ENCODE results near the gene IGSF3.
"Not testable (repeated sequence)": the region's sequence is repeated elsewhere in the genome, so short reads cannot be mapped to it uniquely, and the experiment has no call there.

DNA sequence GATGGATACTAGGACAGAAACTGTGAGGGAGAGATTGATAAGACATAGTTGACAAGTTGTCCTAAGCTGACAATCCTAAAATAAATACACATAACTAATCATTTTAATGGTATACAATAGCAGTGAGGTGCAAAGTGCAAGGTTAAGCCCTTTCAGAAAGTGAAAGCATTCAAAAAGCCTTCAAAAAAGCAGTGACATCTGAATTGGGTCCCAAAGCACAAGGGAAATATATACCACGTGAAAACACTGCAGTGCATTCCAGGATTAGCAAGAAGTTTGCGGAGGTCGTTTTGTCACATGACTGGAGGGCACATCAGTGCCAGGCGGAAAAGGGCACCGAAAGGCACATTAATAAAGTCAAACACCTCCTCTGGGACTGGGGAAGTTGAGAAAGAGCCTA is 42.4 kb downstream of the IGSF3 start:
- TF ChIP-seq, protein P1, sequence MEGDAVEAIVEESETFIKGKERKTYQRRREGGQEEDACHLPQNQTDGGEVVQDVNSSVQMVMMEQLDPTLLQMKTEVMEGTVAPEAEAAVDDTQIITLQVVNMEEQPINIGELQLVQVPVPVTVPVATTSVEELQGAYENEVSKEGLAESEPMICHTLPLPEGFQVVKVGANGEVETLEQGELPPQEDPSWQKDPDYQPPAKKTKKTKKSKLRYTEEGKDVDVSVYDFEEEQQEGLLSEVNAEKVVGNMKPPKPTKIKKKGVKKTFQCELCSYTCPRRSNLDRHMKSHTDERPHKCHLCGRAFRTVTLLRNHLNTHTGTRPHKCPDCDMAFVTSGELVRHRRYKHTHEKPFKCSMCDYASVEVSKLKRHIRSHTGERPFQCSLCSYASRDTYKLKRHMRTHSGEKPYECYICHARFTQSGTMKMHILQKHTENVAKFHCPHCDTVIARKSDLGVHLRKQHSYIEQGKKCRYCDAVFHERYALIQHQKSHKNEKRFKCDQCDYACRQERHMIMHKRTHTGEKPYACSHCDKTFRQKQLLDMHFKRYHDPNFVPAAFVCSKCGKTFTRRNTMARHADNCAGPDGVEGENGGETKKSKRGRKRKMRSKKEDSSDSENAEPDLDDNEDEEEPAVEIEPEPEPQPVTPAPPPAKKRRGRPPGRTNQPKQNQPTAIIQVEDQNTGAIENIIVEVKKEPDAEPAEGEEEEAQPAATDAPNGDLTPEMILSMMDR (conservative IDR thresholded peaks at IDR 0.05 in 1 of 2, IDR thresholded peaks at IDR 0.05 in 1 of 2; ENCODE audit: low read depth in 1 of 2, low read length in 2 of 2): not testable (repeated sequence)
- not testable (repeated sequence) for TF ChIP-seq EZH2 (IDR thresholded peaks at IDR 0.05; ENCODE audit: low read length, missing control alignments)
